H9 (cell line): Measurements from ENCODE around the gene SPTBN1. TPM values are rescaled to one million over a fixed set of nuclear protein-coding genes. Genes with fewer than 3 reads are reported as not detected.

Experiments used
- DNase-seq: peaks from one replicate; pipeline ENCODE4 v3.0.0-alpha.2; 2017
- H2AFZ ChIP-seq: one replicate; pipeline ENCODE4 v1.6.1; 2013; ENCODE audit warnings: mild to moderate bottlenecking, low read length, control low read depth, moderate library complexity
- H2AK5ac ChIP-seq: 2 replicates; pipeline ENCODE4 v1.6.1; 2013; ENCODE audit warnings: low read length, control low read depth, mixed read lengths; ENCODE audit not compliant: insufficient read length
- H2BK120ac ChIP-seq: one replicate; pipeline ENCODE4 v1.6.1; 2013; ENCODE audit warnings: low read depth, mild to moderate bottlenecking, low read length, control low read depth, inconsistent platforms; ENCODE audit not compliant: poor library complexity, severe bottlenecking
- H2BK12ac ChIP-seq: 2 replicates; pipeline ENCODE4 v1.6.1; 2013; ENCODE audit warnings: low read length, control low read depth, mixed read lengths, low read depth; ENCODE audit not compliant: insufficient read length
- H2BK15ac ChIP-seq: 2 replicates; pipeline ENCODE4 v1.6.1; 2013; ENCODE audit warnings: low read depth, low read length, control low read depth
- H2BK20ac ChIP-seq: one replicate; pipeline ENCODE4 v1.6.1; 2013; ENCODE audit warnings: low read depth, mild to moderate bottlenecking, low read length, control low read depth, inconsistent platforms; ENCODE audit not compliant: poor library complexity, severe bottlenecking
- H2BK5ac ChIP-seq: 2 replicates; pipeline ENCODE4 v1.6.1; 2013; ENCODE audit warnings: low read length, control low read depth, mixed read lengths; ENCODE audit not compliant: insufficient read length
- H3K14ac ChIP-seq: 2 replicates; pipeline ENCODE4 v1.6.1; 2013; ENCODE audit warnings: low read length, control low read depth; ENCODE audit not compliant: insufficient read depth
- H3K18ac ChIP-seq: 2 replicates; pipeline ENCODE4 v1.6.1; 2013; ENCODE audit warnings: low read depth, mild to moderate bottlenecking, mixed read lengths, low read length, control low read depth; ENCODE audit not compliant: insufficient read length
- H3K23ac ChIP-seq: 2 replicates; pipeline ENCODE4 v1.6.1; 2013; ENCODE audit warnings: low read length, control low read depth, mixed read lengths, low read depth; ENCODE audit not compliant: insufficient read length
- H3K23me2 ChIP-seq: 2 replicates; pipeline ENCODE4 v1.6.1; 2013; ENCODE audit warnings: low read depth, mild to moderate bottlenecking, mixed read lengths, low read length, control low read depth; ENCODE audit not compliant: insufficient read length, poor library complexity, severe bottlenecking
- H3K27ac ChIP-seq: 2 replicates; pipeline ENCODE4 v1.5.1; 2013; ENCODE audit warnings: low read length, control low read depth, mixed read lengths, low read depth; ENCODE audit not compliant: insufficient read length
- H3K27me3 ChIP-seq: 2 replicates; pipeline ENCODE4 v1.6.1; 2013; ENCODE audit warnings: low read length, control low read depth, inconsistent platforms; ENCODE audit not compliant: insufficient read depth
- H3K4ac ChIP-seq: 2 replicates; pipeline ENCODE4 v1.6.1; 2013; ENCODE audit warnings: low read depth, mild to moderate bottlenecking, control low read depth, inconsistent platforms, low read length, moderate library complexity
- H3K4me1 ChIP-seq: 2 replicates; pipeline ENCODE4 v1.6.1; 2013; ENCODE audit warnings: low read length, control low read depth, inconsistent platforms; ENCODE audit not compliant: insufficient read depth
- H3K4me2 ChIP-seq: 2 replicates; pipeline ENCODE4 v1.6.1; 2013; ENCODE audit warnings: low read length, control low read depth, mixed read lengths; ENCODE audit not compliant: insufficient read length, insufficient read depth
- H3K56ac ChIP-seq: 2 replicates; pipeline ENCODE4 v1.6.1; 2013; ENCODE audit warnings: low read depth, mild to moderate bottlenecking, mixed read lengths, low read length, control low read depth; ENCODE audit not compliant: insufficient read length
- H3K79me1 ChIP-seq: 2 replicates; pipeline ENCODE4 v1.6.1; 2013; ENCODE audit warnings: low read depth, mild to moderate bottlenecking, moderate library complexity, low read length, control low read depth, inconsistent platforms; ENCODE audit not compliant: insufficient read depth, poor library complexity, severe bottlenecking
- H3K79me2 ChIP-seq: 2 replicates; pipeline ENCODE4 v1.6.1; 2013; ENCODE audit warnings: low read length, control low read depth, inconsistent platforms; ENCODE audit not compliant: insufficient read depth
- H3K9ac ChIP-seq: 2 replicates; pipeline ENCODE4 v1.6.1; 2013; ENCODE audit warnings: low read length, control low read depth, mixed read lengths; ENCODE audit not compliant: insufficient read length; ENCODE audit errors: extremely low read depth
- H3K9me3 ChIP-seq: one replicate; pipeline ENCODE4 v1.6.1; 2013; ENCODE audit warnings: low read depth, low read length, inconsistent platforms; ENCODE audit not compliant: control insufficient read depth
- H3T11ph ChIP-seq: one replicate; pipeline ENCODE4 v1.6.1; 2013; ENCODE audit warnings: mild to moderate bottlenecking, low read length, control low read depth, inconsistent platforms
- H4K20me1 ChIP-seq: one replicate; pipeline ENCODE4 v1.6.1; 2013; ENCODE audit not compliant: control insufficient read depth, insufficient read length, insufficient read depth
- H4K5ac ChIP-seq: 2 replicates; pipeline ENCODE4 v1.6.1; 2013; ENCODE audit warnings: low read depth, mild to moderate bottlenecking, mixed read lengths, low read length, control low read depth; ENCODE audit not compliant: insufficient read length
- H4K8ac ChIP-seq: replicated peaks from 2 replicates; pipeline ENCODE4 v1.6.1; 2013; ENCODE audit warnings: low read length, control low read depth, mixed read lengths, low read depth; ENCODE audit not compliant: insufficient read length
- H4K91ac ChIP-seq: 2 replicates; pipeline ENCODE4 v1.6.1; 2013; ENCODE audit warnings: low read depth, mild to moderate bottlenecking, moderate library complexity, mixed read lengths, low read length, control low read depth; ENCODE audit not compliant: insufficient read length
- H3K27ac Mint-ChIP-seq, 3 experiments: 2 replicates in 2 of 3; 3 replicates in 1 of 3; pipeline ENCODE4 v1.8.0; 2020 to 2021; ENCODE audit warnings: mixed read lengths in 3 of 3, mild to moderate bottlenecking in 1 of 3, moderate library complexity in 1 of 3
- H3K27me3 Mint-ChIP-seq: 2 replicates; pipeline ENCODE4 v1.8.0; 2021; ENCODE audit warnings: low read depth, mild to moderate bottlenecking, moderate library complexity, mixed read lengths
- H3K36me3 Mint-ChIP-seq, 3 experiments: 2 replicates in 2 of 3; 3 replicates in 1 of 3; pipeline ENCODE4 v1.8.0; 2020 to 2021; ENCODE audit warnings: low read depth in 3 of 3, mixed read lengths in 3 of 3; ENCODE audit not compliant: insufficient read depth in 1 of 3
- H3K4me1 Mint-ChIP-seq, 2 experiments: 2 replicates each; pipeline ENCODE4 v1.8.0; 2020; ENCODE audit warnings: mixed read lengths in 2 of 2
- H3K4me3 Mint-ChIP-seq, 2 experiments: 2 replicates in 1 of 2; 3 replicates in 1 of 2; pipeline ENCODE4 v1.8.0; 2020 to 2021; ENCODE audit warnings: mild to moderate bottlenecking in 2 of 2, mixed read lengths in 2 of 2, moderate library complexity in 1 of 2
- H3K9me3 Mint-ChIP-seq, 2 experiments: 2 replicates in 1 of 2; 3 replicates in 1 of 2; pipeline ENCODE4 v1.8.0; 2020; ENCODE audit warnings: mild to moderate bottlenecking in 2 of 2, mixed read lengths in 2 of 2, moderate library complexity in 1 of 2
- WGBS: extraction: QIAGEN DNeasy Blood & Tissue Kit; methylation state at CpG from one replicate; pipeline ENCODE4 v1.1.7; 2013; ENCODE audit warnings: missing lambda C conversion rate, low lambda C conversion rate, mixed read lengths; ENCODE audit not compliant: insufficient read length; ENCODE audit errors: extremely low coverage; 5-methylcytosine and 5-hydroxymethylcytosine counted together
- total RNA-seq: library from RNA; stranded (reverse); gene quantifications from 2 replicates; pipeline ENCODE4 v1.2.1, GENCODE V29; 2021
- TF ChIP-seq, protein P1 (sequence below): fragments of 200-600 bp; sonication (generic); conservative IDR thresholded peaks from 3 replicates; pipeline ENCODE4 v1.8.0; 2021; ENCODE audit warnings: antibody characterized with exemption, mild to moderate bottlenecking

Gene SPTBN1
- total RNA-seq, 1 experiment from 2014 or later: 164 TPM

DNA sequence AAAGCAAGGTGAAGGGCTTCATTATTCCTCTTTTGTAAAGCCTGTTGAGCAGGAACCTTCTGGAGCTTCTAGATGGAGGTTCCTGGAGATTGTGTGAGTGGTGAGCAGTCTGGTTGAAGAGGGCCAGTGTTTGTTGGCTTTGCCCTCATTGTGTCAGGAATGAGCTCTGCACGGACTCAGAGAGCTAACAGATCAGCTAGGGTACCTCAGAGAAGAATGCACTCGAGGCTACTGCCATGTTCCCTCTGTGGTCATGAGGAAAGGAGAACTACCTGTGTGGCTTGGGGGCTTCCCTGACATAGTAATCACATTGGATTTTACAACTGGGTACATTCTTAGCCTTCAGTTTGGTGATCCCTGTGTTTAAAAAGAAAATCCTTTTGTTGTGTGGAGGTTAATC is 46.6 kb downstream of the SPTBN1 start:
- Histone ChIP-seq H2BK12ac (no peak overlapping the region), H3K4ac (no peak overlapping the region), H2BK20ac (no peak overlapping the region), H4K91ac (no peak overlapping the region), H3K79me1 (no peaks in the 10 kb centered on the region), H3K27me3 (no peaks in the 10 kb centered on the region), H4K8ac (no peak overlapping the region), H2AFZ (no peak overlapping the region), H3K56ac (no peak overlapping the region), H3K14ac (no peak overlapping the region), H3K79me2 (no peaks in the 10 kb centered on the region; the same call in 1 of the 2 replicates), H3K9ac (no peak overlapping the region), H3K18ac (no peak overlapping the region), H2AK5ac (no peak overlapping the region), H4K20me1 (no peaks in the 10 kb centered on the region), H3K23ac (no peak overlapping the region), H3T11ph (no peak overlapping the region), H3K4me2 (no peak overlapping the region), H3K4me1 (no peaks in the 10 kb centered on the region; the same call in 1 of the 2 replicates), H2BK5ac (no peak overlapping the region), H2BK15ac (no peak overlapping the region), H3K27ac (no peak overlapping the region), H2BK120ac (no peak overlapping the region), H3K23me2 (no peaks in the 10 kb centered on the region), H4K5ac (no peak overlapping the region), H3K9me3 (no peaks in the 10 kb centered on the region)
- WGBS: no CpG with 5 or more reads among the region's 2 CpGs
- peak overlapping the region in 2 of 3 experiments; percentile 47 to 48; a peak in 1 of 7 replicates for H3K27ac Mint-ChIP-seq
- DNase-seq: no peak
- no peaks in the 10 kb centered on the region for H3K9me3 Mint-ChIP-seq
- H3K4me1 Mint-ChIP-seq: peaks cover 14 to 24% of the 10 kb centered on the region in 2 experiments
- H3K4me3 Mint-ChIP-seq: no peak overlapping the region
- TF ChIP-seq, protein P1, sequence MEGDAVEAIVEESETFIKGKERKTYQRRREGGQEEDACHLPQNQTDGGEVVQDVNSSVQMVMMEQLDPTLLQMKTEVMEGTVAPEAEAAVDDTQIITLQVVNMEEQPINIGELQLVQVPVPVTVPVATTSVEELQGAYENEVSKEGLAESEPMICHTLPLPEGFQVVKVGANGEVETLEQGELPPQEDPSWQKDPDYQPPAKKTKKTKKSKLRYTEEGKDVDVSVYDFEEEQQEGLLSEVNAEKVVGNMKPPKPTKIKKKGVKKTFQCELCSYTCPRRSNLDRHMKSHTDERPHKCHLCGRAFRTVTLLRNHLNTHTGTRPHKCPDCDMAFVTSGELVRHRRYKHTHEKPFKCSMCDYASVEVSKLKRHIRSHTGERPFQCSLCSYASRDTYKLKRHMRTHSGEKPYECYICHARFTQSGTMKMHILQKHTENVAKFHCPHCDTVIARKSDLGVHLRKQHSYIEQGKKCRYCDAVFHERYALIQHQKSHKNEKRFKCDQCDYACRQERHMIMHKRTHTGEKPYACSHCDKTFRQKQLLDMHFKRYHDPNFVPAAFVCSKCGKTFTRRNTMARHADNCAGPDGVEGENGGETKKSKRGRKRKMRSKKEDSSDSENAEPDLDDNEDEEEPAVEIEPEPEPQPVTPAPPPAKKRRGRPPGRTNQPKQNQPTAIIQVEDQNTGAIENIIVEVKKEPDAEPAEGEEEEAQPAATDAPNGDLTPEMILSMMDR: no peak
- H3K27me3 Mint-ChIP-seq: no peaks in the 10 kb centered on the region
- no peaks in the 10 kb centered on the region; a peak in 1 of 7 replicates for H3K36me3 Mint-ChIP-seq
